ENCODE results near the gene KMT2B.

KMT2B gene

DNA sequence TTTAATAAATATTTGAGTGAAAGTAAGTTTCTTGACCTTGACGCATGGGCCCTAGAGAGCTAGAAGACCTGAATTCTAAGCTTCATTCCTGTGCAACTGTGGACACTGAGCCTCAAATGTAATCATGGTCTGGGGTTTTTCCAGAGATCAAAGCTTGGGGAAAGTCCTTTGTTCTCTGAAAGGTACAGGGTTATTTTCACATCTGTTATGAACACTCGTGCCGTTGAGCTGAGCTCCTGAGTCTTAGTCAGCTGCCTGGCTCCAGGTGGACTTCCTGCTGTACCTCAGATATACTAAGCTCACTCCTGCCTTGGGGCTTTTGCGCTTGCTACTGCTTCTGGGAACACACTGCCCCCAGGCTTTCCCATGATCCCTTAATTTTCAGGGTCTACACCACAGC is 21.0 kb upstream of the KMT2B start:
- peaks cover 31% of the 10 kb centered on the region for H3K4me1 Mint-ChIP-seq (ENCODE audit: low read depth)
- peak overlapping the region; percentile 55 for H3K27ac Mint-ChIP-seq
- H3K4me3 Mint-ChIP-seq = no peak overlapping the region

DNA sequence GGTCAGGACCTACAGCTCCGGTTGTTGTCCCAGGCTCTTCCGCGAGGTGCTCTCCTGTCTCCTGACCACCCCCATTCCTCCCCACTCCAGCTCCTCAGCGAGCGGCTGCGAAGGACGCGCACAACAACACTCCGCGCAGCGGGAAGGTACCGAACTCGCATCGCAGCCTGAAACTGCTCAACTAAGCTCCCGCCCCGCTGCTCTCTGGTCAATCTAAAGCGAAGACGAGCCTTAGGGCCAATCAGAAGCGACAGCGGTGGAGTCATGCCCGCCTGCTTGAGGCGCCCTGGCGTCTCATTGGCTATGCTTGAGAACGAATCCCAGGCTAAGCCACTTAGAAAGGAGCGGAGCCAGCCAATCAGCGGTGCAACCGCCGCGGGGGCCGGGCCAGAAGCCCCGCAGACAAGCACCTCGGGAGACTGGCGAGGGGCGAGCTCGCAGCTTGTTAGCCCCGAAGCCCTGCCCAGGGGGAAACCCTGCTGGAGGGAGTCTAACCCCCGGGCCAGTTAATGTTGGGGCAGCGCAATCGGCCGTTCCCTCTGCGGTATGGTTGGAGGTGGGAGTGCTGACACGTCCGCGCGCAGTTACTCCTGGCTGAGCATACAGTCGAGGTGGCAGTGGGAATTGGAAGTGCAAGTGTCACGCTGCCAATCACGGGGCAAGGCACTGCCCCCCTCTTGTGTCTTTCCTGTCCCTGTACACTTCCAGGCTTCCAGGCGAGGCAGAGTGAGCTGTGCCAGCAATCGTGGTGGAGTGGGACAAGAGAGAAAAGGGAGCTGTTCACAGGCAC is 15.4 kb upstream of the KMT2B start:
- no peaks in the 10 kb centered on the region for H3K27me3 Mint-ChIP-seq
- peak overlapping the region; percentile 94 for H3K27ac Mint-ChIP-seq
- H3K4me3 Mint-ChIP-seq = peak overlapping the region; percentile 96
- peaks cover 17% of the 10 kb centered on the region for H3K4me1 Mint-ChIP-seq (ENCODE audit: low read depth)
- no peaks in the 10 kb centered on the region for H3K36me3 Mint-ChIP-seq (ENCODE audit: low read depth)
- no peaks in the 10 kb centered on the region for H3K9me3 Mint-ChIP-seq

More for the DNA sequence above, 21.0 kb upstream of the KMT2B start:
- H3K36me3 Mint-ChIP-seq (ENCODE audit: low read depth) = no peaks in the 10 kb centered on the region
- H3K9me3 Mint-ChIP-seq = no peaks in the 10 kb centered on the region
- no peaks in the 10 kb centered on the region for H3K27me3 Mint-ChIP-seq

DNA sequence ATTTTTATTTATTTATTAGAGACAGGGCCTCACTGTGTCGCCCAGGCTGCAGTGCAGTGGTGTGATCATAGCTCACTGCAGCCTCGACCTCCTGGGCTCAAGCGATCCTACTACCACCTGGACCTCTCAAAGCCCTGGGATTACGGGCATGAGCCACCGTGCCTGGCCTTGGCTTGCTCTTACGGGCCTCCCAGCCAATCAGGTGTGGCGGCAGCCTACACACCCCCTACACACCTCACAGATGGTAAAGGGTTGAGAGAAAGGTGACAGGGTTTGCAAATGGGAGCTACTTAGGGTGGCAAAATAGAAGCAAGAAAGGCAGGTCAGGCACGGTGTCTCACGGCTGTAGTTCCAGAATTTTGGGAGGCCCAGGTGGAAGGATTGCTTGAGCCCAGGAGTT is 14.5 kb upstream of the KMT2B start:
- H3K36me3 Mint-ChIP-seq (ENCODE audit: low read depth) = no peaks in the 10 kb centered on the region
- H3K4me1 Mint-ChIP-seq (ENCODE audit: low read depth) = peaks cover 18% of the 10 kb centered on the region
- H3K9me3 Mint-ChIP-seq = no peaks in the 10 kb centered on the region
- H3K27ac Mint-ChIP-seq = no peak overlapping the region
- H3K4me3 Mint-ChIP-seq = no peak overlapping the region
- H3K27me3 Mint-ChIP-seq = no peaks in the 10 kb centered on the region

DNA sequence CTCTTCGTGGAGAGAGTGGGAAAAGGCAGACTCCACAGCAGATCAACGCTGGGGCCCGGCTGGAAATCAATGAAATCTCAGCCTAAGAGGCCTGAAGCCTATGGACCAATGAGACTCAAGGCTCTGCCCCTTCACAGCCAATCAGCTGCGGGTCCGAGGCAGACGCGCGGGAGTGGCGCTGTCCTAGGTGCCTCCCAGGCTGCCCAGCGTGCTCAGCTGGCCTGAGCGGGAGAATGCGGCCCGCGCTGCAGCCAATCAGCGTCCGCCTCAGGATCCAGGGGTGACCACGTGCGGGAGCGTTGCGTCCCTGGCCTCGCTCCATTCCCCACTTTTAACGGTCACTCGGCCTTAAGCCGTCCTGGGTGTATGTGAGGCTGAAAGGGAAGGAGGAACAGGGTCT is 13.6 kb upstream of the KMT2B start, which contains the start of gene ZBTB32:
Gene ZBTB32, plus strand, starts transcription at position 341 of the 400 bp plus-strand sequence. CDS start 10,069 bp downstream, outside the sequence.
- H3K4me1 Mint-ChIP-seq (ENCODE audit: low read depth) = peaks cover 24% of the 10 kb centered on the region
- H3K36me3 Mint-ChIP-seq (ENCODE audit: low read depth) = no peaks in the 10 kb centered on the region
- H3K27me3 Mint-ChIP-seq = no peaks in the 10 kb centered on the region
- H3K9me3 Mint-ChIP-seq = no peaks in the 10 kb centered on the region
- no peak within 1 kb of the TSS for H3K4me3 Mint-ChIP-seq
- H3K27ac Mint-ChIP-seq = no peak within 1 kb of the TSS

DNA sequence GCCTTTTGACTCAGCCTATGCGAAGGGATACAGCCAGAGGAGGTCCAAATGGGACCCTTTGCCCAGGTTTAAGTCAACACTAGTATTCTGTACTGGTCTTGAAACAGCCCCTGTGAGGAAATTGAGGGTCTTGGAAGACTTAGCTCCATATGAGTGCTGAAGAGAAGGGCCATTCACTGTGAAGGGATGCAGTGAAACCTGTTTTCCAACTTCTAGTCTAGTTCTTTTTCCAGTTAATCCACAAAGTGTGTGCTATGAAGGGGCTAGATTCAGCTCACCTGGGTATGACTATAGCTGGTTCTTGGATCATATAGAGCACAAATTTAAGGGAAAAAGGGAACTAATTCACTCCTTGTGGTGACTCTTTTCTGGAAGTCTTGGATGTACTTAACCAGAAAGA is 9.4 kb upstream of the KMT2B start:
- Mint-ChIP-seq H3K4me3 (no peak overlapping the region), H3K36me3 (ENCODE audit: low read depth) (peaks cover 6% of the 10 kb centered on the region), H3K4me1 (ENCODE audit: low read depth) (peaks cover 45% of the 10 kb centered on the region), H3K27me3 (no peaks in the 10 kb centered on the region), H3K9me3 (no peaks in the 10 kb centered on the region), H3K27ac (no peak overlapping the region)

DNA sequence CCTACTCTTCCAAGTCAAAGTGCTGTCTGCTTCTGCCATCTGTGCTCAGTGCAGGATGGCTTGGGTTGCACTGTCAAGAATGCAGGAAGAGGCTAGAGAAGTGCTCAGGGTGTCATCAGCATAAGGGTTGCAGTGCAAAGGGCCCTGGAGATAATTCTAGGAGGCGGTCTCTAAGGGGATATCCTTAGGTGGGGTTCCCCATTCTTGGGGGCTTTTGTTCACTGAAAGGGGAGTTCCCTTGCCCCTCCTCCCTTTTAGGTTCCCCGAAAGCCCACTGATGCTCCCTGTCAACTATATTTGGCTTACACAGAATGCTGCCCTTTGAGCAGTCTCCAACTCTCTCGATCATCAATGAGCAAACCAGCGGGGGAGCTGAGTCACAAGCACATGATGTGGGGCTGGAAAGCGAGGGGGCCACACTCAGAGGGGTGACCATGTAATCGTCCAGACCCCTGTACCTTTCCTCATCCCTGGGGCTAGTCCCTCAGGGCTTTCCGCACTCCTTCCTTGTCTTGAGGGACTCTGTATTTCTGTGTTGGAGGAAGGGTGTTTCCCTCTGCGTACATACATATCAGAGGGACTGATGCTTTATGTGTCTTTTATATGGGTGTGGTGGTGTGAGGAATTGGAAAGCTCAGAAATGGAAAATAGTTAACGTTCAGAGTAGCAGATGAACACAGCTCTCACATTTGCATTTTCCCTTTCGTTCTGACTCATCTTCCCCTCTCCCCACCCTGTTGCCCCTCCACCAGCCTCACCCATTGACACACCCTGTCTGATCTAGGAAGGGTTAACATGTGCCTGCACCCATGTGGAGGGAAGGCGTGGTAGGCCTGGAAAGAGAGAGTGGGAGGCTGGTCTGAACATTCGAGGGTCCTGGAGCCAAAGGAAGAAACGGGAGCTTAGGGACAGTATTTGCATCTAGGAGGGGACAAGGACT is 6.7 kb upstream of the KMT2B start:
- Mint-ChIP-seq H3K4me1 (ENCODE audit: low read depth) (peaks cover 52% of the 10 kb centered on the region), H3K27me3 (no peaks in the 10 kb centered on the region), H3K36me3 (ENCODE audit: low read depth) (peaks cover 33% of the 10 kb centered on the region), H3K27ac (peak overlapping the region; percentile 99), H3K4me3 (peak overlapping the region; percentile 69), H3K9me3 (no peaks in the 10 kb centered on the region)

DNA sequence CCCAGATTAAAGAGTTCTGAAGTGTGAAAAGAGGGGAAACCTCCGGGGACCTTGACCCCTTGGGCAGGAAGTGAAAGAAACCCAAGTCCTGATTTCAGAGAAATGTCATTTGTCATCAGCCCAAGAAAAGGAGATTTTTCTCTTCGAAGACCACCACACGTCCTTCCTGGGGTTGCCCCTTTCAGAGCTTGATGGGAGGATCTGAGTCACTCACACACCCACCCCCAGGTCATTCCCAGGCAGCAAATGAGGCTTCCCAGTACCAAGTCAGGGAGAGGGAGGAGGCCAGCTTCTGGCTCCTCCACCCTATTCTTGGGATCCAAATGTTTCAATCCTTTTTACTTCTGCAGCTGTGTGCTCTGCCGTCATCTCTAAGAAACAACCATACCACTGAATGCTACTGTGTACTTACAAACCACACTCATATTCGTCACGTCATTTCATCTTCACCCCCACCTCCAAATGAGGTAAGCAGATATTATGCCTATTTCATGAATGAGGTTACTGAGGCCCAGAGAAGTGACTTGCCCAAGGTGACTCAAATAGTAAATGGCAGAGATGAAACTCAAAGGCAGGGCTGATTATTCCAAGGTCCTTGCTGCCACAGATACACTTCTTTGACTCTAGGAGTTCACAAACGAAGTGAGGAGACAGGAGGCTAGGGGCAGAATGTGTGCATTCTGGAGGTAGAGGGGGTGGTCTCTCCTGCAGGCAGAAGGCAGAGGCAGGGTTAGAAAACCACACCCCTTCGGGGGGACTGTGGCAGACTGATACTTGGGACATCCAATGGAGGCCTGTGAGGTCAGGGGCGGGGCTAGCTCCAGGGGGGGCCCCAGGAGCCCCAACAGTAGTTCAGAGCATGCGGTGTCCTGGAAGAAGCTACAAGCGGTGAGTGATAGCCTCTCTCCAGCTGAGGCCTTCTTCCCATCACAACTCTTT is 5.0 kb upstream of the KMT2B start:
- Mint-ChIP-seq H3K27ac (peak overlapping the region; percentile 99), H3K36me3 (ENCODE audit: low read depth) (peaks cover 47% of the 10 kb centered on the region), H3K27me3 (no peaks in the 10 kb centered on the region), H3K4me1 (ENCODE audit: low read depth) (peaks cover 59% of the 10 kb centered on the region), H3K4me3 (peak overlapping the region; percentile 92), H3K9me3 (no peaks in the 10 kb centered on the region)

DNA sequence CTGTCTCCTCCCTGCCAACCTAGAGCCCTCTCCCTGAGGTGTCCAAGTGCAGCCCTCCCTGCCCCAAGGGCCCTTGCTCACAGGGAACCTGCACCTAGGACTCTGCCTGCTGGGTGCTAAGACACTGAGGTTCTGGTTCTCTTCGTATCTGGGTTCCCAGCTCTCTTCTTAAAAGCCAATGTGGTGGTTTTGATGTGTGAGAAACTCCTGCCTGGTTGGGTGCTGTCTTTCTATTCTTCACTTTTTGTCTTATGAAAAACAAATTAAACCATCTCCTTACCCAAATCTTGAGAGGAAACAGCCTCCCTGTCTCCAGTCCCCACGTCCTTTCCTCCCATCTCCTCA is 4.3 kb upstream of the KMT2B start:
- Mint-ChIP-seq H3K27ac (peak overlapping the region; percentile 99), H3K4me1 (ENCODE audit: low read depth) (peaks cover 56% of the 10 kb centered on the region), H3K9me3 (no peaks in the 10 kb centered on the region), H3K36me3 (ENCODE audit: low read depth) (peaks cover 47% of the 10 kb centered on the region), H3K4me3 (peak overlapping the region; percentile 92), H3K27me3 (no peaks in the 10 kb centered on the region)

DNA sequence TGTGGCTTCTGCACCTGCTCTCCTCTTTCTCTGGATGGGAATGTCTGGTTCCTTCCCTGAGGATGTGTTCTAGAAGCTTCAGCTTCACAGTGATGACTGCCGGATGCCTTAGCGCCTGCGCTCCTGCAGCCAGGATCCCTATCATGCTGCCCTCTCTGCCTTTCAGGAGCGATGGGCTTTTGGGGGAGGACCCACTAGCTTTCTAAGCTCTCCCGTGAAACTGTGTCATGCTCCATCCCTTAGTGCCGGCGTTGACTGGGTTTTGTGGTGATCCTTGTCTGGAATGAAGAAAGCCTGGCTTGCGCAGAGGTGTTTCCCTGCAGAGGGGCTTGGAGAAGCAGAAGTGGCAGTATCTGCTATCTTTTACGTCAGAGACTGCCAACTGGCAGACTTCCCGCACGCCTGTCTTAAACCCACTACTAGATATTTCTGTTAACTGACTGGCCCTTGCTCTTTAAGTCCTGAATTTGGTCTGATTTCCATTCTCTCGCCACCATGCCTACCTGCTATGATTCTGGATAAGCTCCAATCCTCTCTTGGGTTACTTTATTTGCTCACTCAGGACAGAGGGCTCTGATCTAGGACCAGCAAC is 3.8 kb upstream of the KMT2B start:
- Mint-ChIP-seq H3K27me3 (no peaks in the 10 kb centered on the region), H3K4me3 (peak overlapping the region; percentile 92), H3K27ac (peak overlapping the region; percentile 99), H3K4me1 (ENCODE audit: low read depth) (peaks cover 58% of the 10 kb centered on the region), H3K36me3 (ENCODE audit: low read depth) (peaks cover 47% of the 10 kb centered on the region), H3K9me3 (no peaks in the 10 kb centered on the region)

DNA sequence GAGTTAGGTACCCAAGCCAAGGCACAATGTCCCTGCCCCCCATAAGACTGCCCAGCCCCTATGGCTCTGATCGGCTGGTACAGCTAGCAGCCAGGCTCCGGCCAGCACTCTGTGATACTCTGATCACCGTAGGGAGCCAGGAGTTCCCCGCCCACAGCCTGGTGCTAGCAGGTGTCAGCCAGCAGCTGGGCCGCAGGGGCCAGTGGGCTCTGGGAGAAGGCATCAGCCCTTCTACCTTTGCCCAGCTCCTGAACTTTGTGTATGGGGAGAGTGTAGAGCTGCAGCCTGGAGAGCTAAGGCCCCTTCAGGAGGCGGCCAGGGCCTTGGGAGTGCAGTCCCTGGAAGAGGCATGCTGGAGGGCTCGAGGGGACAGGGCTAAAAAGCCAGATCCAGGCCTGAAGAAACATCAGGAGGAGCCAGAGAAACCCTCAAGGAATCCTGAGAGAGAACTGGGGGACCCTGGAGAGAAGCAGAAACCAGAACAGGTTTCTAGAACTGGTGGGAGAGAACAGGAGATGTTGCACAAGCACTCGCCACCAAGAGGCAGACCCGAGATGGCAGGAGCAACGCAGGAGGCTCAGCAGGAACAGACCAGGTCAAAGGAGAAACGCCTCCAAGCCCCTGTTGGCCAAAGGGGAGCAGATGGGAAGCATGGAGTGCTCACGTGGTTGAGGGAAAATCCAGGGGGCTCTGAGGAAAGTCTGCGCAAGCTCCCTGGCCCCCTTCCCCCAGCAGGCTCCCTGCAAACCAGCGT is 3.0 kb upstream of the KMT2B start:
- H3K27me3 Mint-ChIP-seq = no peaks in the 10 kb centered on the region
- H3K9me3 Mint-ChIP-seq = no peaks in the 10 kb centered on the region
- H3K4me3 Mint-ChIP-seq = peak overlapping the region; percentile 92
- H3K36me3 Mint-ChIP-seq (ENCODE audit: low read depth) = peaks cover 54% of the 10 kb centered on the region
- peak overlapping the region; percentile 99 for H3K27ac Mint-ChIP-seq
- H3K4me1 Mint-ChIP-seq (ENCODE audit: low read depth) = peaks cover 59% of the 10 kb centered on the region

DNA sequence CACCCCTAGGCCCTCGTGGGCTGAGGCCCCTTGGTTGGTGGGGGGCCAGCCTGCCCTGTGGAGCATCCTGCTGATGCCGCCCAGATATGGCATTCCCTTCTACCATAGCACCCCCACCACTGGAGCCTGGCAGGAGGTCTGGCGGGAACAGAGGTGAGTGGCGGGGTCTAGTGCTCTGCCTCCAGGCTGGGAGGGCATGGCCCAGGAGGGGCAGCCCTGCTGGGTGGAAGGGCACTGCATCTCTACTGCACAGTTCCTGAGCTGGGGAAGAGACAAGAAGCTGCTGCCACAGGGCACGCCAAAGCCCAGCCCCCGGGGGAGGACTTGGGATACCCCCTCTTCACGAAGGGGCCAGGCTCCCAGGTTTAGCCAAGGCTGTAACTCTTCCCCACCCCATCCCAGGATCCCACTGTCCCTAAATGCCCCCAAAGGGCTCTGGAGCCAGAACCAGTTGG is 2.4 kb upstream of the KMT2B start:
- H3K27me3 Mint-ChIP-seq = no peaks in the 10 kb centered on the region
- H3K9me3 Mint-ChIP-seq = no peaks in the 10 kb centered on the region
- peak overlapping the region; percentile 99 for H3K27ac Mint-ChIP-seq
- peak overlapping the region; percentile 92 for H3K4me3 Mint-ChIP-seq
- peaks cover 58% of the 10 kb centered on the region for H3K36me3 Mint-ChIP-seq (ENCODE audit: low read depth)
- H3K4me1 Mint-ChIP-seq (ENCODE audit: low read depth) = peaks cover 58% of the 10 kb centered on the region

DNA sequence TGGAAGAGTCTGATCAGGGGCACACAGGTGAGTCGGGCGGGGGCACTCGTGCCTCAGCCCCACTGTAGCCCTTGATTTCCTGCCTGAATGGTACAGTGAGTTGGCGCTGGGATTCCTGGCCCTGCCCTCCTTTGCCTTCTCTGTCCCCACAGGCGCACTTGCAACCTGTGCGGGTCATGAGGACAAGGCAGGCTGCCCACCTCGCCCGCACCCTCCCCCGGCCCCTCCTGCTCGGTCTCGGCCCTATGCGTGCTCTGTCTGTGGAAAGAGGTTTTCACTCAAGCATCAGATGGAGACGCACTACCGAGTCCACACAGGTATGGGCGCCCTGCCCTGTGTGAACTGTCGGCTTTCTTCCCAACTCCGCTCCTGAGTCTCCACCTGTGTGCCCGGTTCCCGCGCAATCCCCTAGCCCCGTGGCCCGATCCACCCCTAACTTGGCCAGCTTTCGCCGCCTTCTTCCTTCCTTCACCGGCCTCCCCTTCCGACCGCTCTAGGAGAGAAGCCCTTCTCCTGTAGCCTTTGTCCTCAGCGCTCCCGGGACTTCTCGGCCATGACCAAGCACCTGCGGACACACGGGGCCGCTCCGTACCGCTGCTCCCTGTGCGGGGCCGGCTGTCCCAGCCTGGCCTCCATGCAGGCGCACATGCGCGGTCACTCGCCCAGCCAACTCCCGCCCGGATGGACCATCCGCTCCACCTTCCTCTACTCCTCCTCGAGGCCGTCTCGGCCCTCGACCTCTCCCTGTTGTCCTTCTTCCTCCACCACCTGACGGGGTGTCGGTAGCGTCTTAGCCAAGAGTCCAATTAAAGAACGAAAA is 1.6 kb upstream of the KMT2B start:
- H3K4me1 Mint-ChIP-seq (ENCODE audit: low read depth) = peaks cover 50% of the 10 kb centered on the region
- no peaks in the 10 kb centered on the region for H3K9me3 Mint-ChIP-seq
- H3K4me3 Mint-ChIP-seq = peak overlapping the region; percentile 92
- peaks cover 58% of the 10 kb centered on the region for H3K36me3 Mint-ChIP-seq (ENCODE audit: low read depth)
- peak overlapping the region; percentile 99 for H3K27ac Mint-ChIP-seq
- H3K27me3 Mint-ChIP-seq = no peaks in the 10 kb centered on the region

Data from stimulated activated naive CD8-positive, alpha-beta T cell treated with anti-CD3 and anti-CD28 coated beads, Interleukin-15, Interleukin-2, amounts not matched to agents 100 ng/mL and 50 ng/mL, for 24 hours (primary cell).